CD14-positive monocyte (primary cell): ENCODE results near the gene KCNAB1. TPM values are rescaled to one million over a fixed set of nuclear protein-coding genes. Genes with fewer than 3 reads are reported as not detected.
A peak's percentile ranks its signal among the peaks of the same experiment; 100 is the strongest.

Experiments used
- DNase-seq, 3 donors: peaks; one replicate each; pipeline ENCODE4 v3.0.0-alpha.2; 2011 to 2022
- H2AFZ ChIP-seq: 2 replicates; pipeline ENCODE4 v1.6.0; 2012; ENCODE audit warnings: mild to moderate bottlenecking, low read depth, low read length, inconsistent platforms; ENCODE audit not compliant: insufficient read depth, poor library complexity, severe bottlenecking
- H3K27ac ChIP-seq, 2 donors: 1 replicate in 1 of 2; 2 replicates in 1 of 2; pipeline ENCODE4 v1.5.1; 2012 to 2013; ENCODE audit warnings: low read length in 2 of 2, control low read depth in 1 of 2, inconsistent platforms in 1 of 2, low read depth in 1 of 2, mild to moderate bottlenecking in 1 of 2
- H3K27me3 ChIP-seq, 2 donors: one replicate each; pipeline versions ENCODE4 v1.6.0 to v1.6.1; 2011 to 2013; ENCODE audit warnings: low read length in 2 of 2; ENCODE audit not compliant: control insufficient read depth in 2 of 2, insufficient read depth in 2 of 2
- H3K36me3 ChIP-seq, 2 donors: replicated peaks in 1 of 2; 1 replicate in 1 of 2; 2 replicates in 1 of 2; pipeline versions ENCODE4 v1.5.1 to v1.6.1; 2012 to 2013; ENCODE audit warnings: low read length in 2 of 2, control low read depth in 1 of 2, inconsistent platforms in 1 of 2, mild to moderate bottlenecking in 1 of 2; ENCODE audit not compliant: insufficient read depth in 2 of 2, control insufficient read depth in 1 of 2
- H3K4me1 ChIP-seq, 2 donors: 1 replicate in 1 of 2; 2 replicates in 1 of 2; pipeline versions ENCODE4 v1.5.1 to v1.6.1; 2012 to 2013; ENCODE audit warnings: low read length in 2 of 2, control low read depth in 1 of 2, inconsistent platforms in 1 of 2, mild to moderate bottlenecking in 1 of 2, moderate library complexity in 1 of 2; ENCODE audit not compliant: insufficient read depth in 2 of 2, control insufficient read depth in 1 of 2
- H3K4me2 ChIP-seq: replicated peaks from 2 replicates; pipeline ENCODE3; 2012; ENCODE audit warnings: low read length, moderate library complexity, mild to moderate bottlenecking; ENCODE audit not compliant: poor library complexity, severe bottlenecking; ENCODE audit errors: extremely low read depth
- H3K4me3 ChIP-seq, 3 experiments: fragments of 200-600 bp in 1 of 3; sonication (generic) in 1 of 3; replicated peaks in 1 of 3; 1 replicate in 2 of 3; 2 replicates in 1 of 3; pipeline ENCODE4 v1.5.1; 2011 to 2013; ENCODE audit warnings: low read length in 3 of 3, mild to moderate bottlenecking in 3 of 3, control low read depth in 2 of 3, low read depth in 2 of 3, inconsistent platforms in 1 of 3, moderate library complexity in 1 of 3
- H3K79me2 ChIP-seq: 2 replicates; pipeline ENCODE4 v1.6.0; 2012; ENCODE audit warnings: mild to moderate bottlenecking, control low read depth, inconsistent platforms, low read length, moderate library complexity; ENCODE audit not compliant: insufficient read depth
- H3K9ac ChIP-seq: 2 replicates; pipeline ENCODE4 v1.6.0; 2017; ENCODE audit warnings: low read length, mild to moderate bottlenecking; ENCODE audit not compliant: insufficient read depth, poor library complexity, severe bottlenecking
- H3K9me3 ChIP-seq, 2 donors: replicated peaks in 1 of 2; 1 replicate in 1 of 2; 2 replicates in 1 of 2; pipeline versions ENCODE4 v1.5.1 to v1.6.1; 2012 to 2013; ENCODE audit warnings: low read length in 2 of 2, control low read depth in 1 of 2; ENCODE audit not compliant: control insufficient read depth in 1 of 2, insufficient read depth in 1 of 2
- H4K20me1 ChIP-seq: 2 replicates; pipeline ENCODE4 v1.6.0; 2012; ENCODE audit warnings: mild to moderate bottlenecking, low read length, control low read depth, moderate library complexity; ENCODE audit not compliant: insufficient read depth
- H3K27ac Mint-ChIP-seq, 7 donors: one replicate each; pipeline ENCODE4 v1.8.0; 2020; ENCODE audit warnings: mild to moderate bottlenecking in 7 of 7, mixed read lengths in 7 of 7, moderate library complexity in 6 of 7, inconsistent platforms in 2 of 7
- H3K27me3 Mint-ChIP-seq, 3 donors: one replicate each; pipeline ENCODE4 v1.8.0; 2021 to 2022; ENCODE audit warnings: low read depth in 3 of 3, mild to moderate bottlenecking in 3 of 3, mixed read lengths in 3 of 3, moderate library complexity in 3 of 3, inconsistent platforms in 1 of 3
- H3K36me3 Mint-ChIP-seq, 2 donors: one replicate each; pipeline ENCODE4 v1.8.0; 2020; ENCODE audit warnings: mixed read lengths in 2 of 2, inconsistent platforms in 1 of 2, mild to moderate bottlenecking in 1 of 2
- H3K4me1 Mint-ChIP-seq: one replicate; pipeline ENCODE4 v1.8.0; 2020; ENCODE audit warnings: mild to moderate bottlenecking, mixed read lengths
- H3K4me3 Mint-ChIP-seq, 2 donors: one replicate each; pipeline ENCODE4 v1.8.0; 2020; ENCODE audit warnings: mild to moderate bottlenecking in 2 of 2, mixed read lengths in 2 of 2, moderate library complexity in 1 of 2
- H3K9me3 Mint-ChIP-seq, 7 donors: one replicate each; pipeline ENCODE4 v1.8.0; 2020 to 2022; ENCODE audit warnings: mixed read lengths in 7 of 7, mild to moderate bottlenecking in 6 of 7, moderate library complexity in 6 of 7, inconsistent platforms in 2 of 7
- CTCF ChIP-seq: fragments of 200-600 bp; IDR thresholded peaks from one replicate; pipeline ENCODE4 v1.8.0; 2022; ENCODE audit warnings: antibody characterized with exemption, mild to moderate bottlenecking
- WGBS: methylation state at CpG from one replicate; pipeline ENCODE4 v1.1.5; 2013; ENCODE audit warnings: missing lambda C conversion rate; ENCODE audit not compliant: insufficient coverage; 5-methylcytosine and 5-hydroxymethylcytosine counted together
- intact Hi-C, 2 donors: fragments of 100-400 bp; cut with micrococcal nuclease; formaldehyde crosslinking; loops; one replicate each; pipeline versions ENCODE4 v1.15.0 to v1.15.1; 2023
- polyA plus RNA-seq, 3 donors: library from polyadenylated mRNA; depleted of rRNA in 1 of 3; unstranded in 2 of 3; stranded (reverse) in 1 of 3; fragments of 300-500 nt in 2 of 3; fragments of >200 nt in 1 of 3; fragmentation: Illumina TruSeq in 2 of 3; gene quantifications; 1 replicate in 2 of 3; 2 replicates in 1 of 3; pipeline ENCODE4 v1.2.3, GENCODE V29; 2012 to 2021

KCNAB1 gene
- polyA plus RNA-seq, 3 donors, result 0.08 to 0.14 TPM; not detected in 1

- H2AFZ ChIP-seq, result no peak overlapping the region
- H3K9me3 ChIP-seq, result no peaks in the 10 kb centered on the region
- Mint-ChIP-seq H3K4me1 (peaks cover 12% of the 10 kb centered on the region), H3K4me3 (no peak overlapping the region), H3K9me3 (peaks cover 0 to 2% (median 0%) of the 10 kb centered on the region in 7 donors), H3K27ac (no peak overlapping the region), H3K27me3 (peaks cover 0 to 5% (median 3%) of the 10 kb centered on the region in 3 donors), H3K36me3 (no peaks in the 10 kb centered on the region)
- no peak overlapping the region for H3K9ac ChIP-seq
- no peak overlapping the region for H3K4me2 ChIP-seq
- H4K20me1 ChIP-seq, result no peaks in the 10 kb centered on the region
- no peak overlapping the region for H3K27ac ChIP-seq
- intact Hi-C loops, result no loop called here
- no peak for DNase-seq
- no peak overlapping the region for H3K4me3 ChIP-seq
- no CpG with 5 or more reads among the region's 1 CpG for WGBS
- no peaks in the 10 kb centered on the region for H3K79me2 ChIP-seq
- TF ChIP-seq CTCF, result no peak
- H3K27me3 ChIP-seq, result no peaks in the 10 kb centered on the region
- H3K36me3 ChIP-seq, result no peaks in the 10 kb centered on the region
- H3K4me1 ChIP-seq, result peaks cover 4 to 9% of the 10 kb centered on the region in 2 donors
Measured at GRCh38 chr3:156316076-156316475, 195.7 kb downstream of the KCNAB1 start.

GRCh38 chr3:156317462-156318074 lies 197.2 kb downstream of the KCNAB1 start:
- no peak overlapping the region for H3K27ac Mint-ChIP-seq
- Histone ChIP-seq H2AFZ (no peak overlapping the region), H3K9me3 (no peaks in the 10 kb centered on the region), H3K4me3 (no peak overlapping the region), H3K9ac (no peak overlapping the region), H3K79me2 (no peaks in the 10 kb centered on the region), H3K27ac (no peak overlapping the region), H3K4me2 (no peak overlapping the region), H3K4me1 (peaks cover 4 to 9% of the 10 kb centered on the region in 2 donors), H3K27me3 (no peaks in the 10 kb centered on the region), H3K36me3 (no peaks in the 10 kb centered on the region), H4K20me1 (no peaks in the 10 kb centered on the region)
- DNase-seq, result peak; percentile 31 to 77 (median 45)
- no peak for TF ChIP-seq CTCF
- H3K9me3 Mint-ChIP-seq, result no peaks in the 10 kb centered on the region
- WGBS, result no CpG with 5 or more reads among the region's 4 CpGs
- peaks cover 0 to 6% (median 0%) of the 10 kb centered on the region in 3 donors for H3K27me3 Mint-ChIP-seq
- no peak overlapping the region for H3K4me3 Mint-ChIP-seq
- intact Hi-C loops, result no loop called here
- H3K4me1 Mint-ChIP-seq, result peaks cover 12% of the 10 kb centered on the region
- H3K36me3 Mint-ChIP-seq, result no peaks in the 10 kb centered on the region
